Stimulated activated memory B cell treated with anti-CD40 and anti-IgM and Interleukin-4, amounts not matched to agents 10 μg/mL and 1 μg/mL and 100 μg/mL, for 72 hours (primary cell): ENCODE results near the gene BANP.
"Not testable (repeated sequence)": the region's sequence is repeated elsewhere in the genome, so short reads cannot be mapped to it uniquely, and the experiment has no call there.

Experiments used
- ATAC-seq: fragments of 150-1000 bp; cut with Tn5 transposase; 2 replicates; pipeline ENCODE4 v1.10.0; 2021
- H3K27ac Mint-ChIP-seq: one replicate; pipeline ENCODE4 v1.8.0; 2022; ENCODE audit warnings: mild to moderate bottlenecking, mixed read lengths
- H3K27me3 Mint-ChIP-seq: one replicate; pipeline ENCODE4 v1.8.0; 2022; ENCODE audit warnings: mixed read lengths
- H3K36me3 Mint-ChIP-seq: one replicate; pipeline ENCODE4 v1.8.0; 2022; ENCODE audit warnings: mixed read lengths
- H3K4me1 Mint-ChIP-seq: one replicate; pipeline ENCODE4 v1.8.0; 2022; ENCODE audit warnings: mixed read lengths
- H3K4me3 Mint-ChIP-seq: one replicate; pipeline ENCODE4 v1.8.0; 2022; ENCODE audit warnings: mild to moderate bottlenecking, moderate library complexity, mixed read lengths
- H3K9me3 Mint-ChIP-seq: one replicate; pipeline ENCODE4 v1.8.0; 2022; ENCODE audit warnings: mixed read lengths

The BANP gene

GRCh38 chr16:88077328-88078108, 126.3 kb downstream of the BANP start:
- H3K36me3 Mint-ChIP-seq: peaks cover 53% of the 10 kb centered on the region
- no peak overlapping the region for H3K4me3 Mint-ChIP-seq
- no peaks in the 10 kb centered on the region for H3K4me1 Mint-ChIP-seq
- no peaks in the 10 kb centered on the region for H3K27me3 Mint-ChIP-seq
- no peaks in the 10 kb centered on the region for H3K9me3 Mint-ChIP-seq
- H3K27ac Mint-ChIP-seq: peak overlapping the region; percentile 47
- ATAC-seq: no peak

- Mint-ChIP-seq H3K27me3 (no peaks in the 10 kb centered on the region), H3K27ac (peak overlapping the region; percentile 47), H3K4me1 (peaks cover 5% of the 10 kb centered on the region), H3K4me3 (no peak overlapping the region), H3K9me3 (no peaks in the 10 kb centered on the region), H3K36me3 (peaks cover 60% of the 10 kb centered on the region)
- ATAC-seq: no peak
Measured at GRCh38 chr16:88078111-88078775, 127.0 kb downstream of the BANP start.

GRCh38 chr16:88083582-88083981, 132.3 kb downstream of the BANP start:
- H3K27me3 Mint-ChIP-seq: no peaks in the 10 kb centered on the region
- H3K36me3 Mint-ChIP-seq: peaks cover 27% of the 10 kb centered on the region
- H3K9me3 Mint-ChIP-seq: no peaks in the 10 kb centered on the region
- H3K27ac Mint-ChIP-seq: peak overlapping the region; percentile 22
- ATAC-seq: no peak
- no peak overlapping the region for H3K4me3 Mint-ChIP-seq
- peaks cover 13% of the 10 kb centered on the region for H3K4me1 Mint-ChIP-seq

- Mint-ChIP-seq H3K4me1 (peaks cover 13% of the 10 kb centered on the region), H3K27ac (no peak overlapping the region), H3K9me3 (no peaks in the 10 kb centered on the region), H3K36me3 (peaks cover 25% of the 10 kb centered on the region), H3K4me3 (no peak overlapping the region), H3K27me3 (no peaks in the 10 kb centered on the region)
- ATAC-seq: no peak
Measured at GRCh38 chr16:88084881-88085280, 133.6 kb downstream of the BANP start.

- H3K4me1 Mint-ChIP-seq: peaks cover 13% of the 10 kb centered on the region
- ATAC-seq: peak; percentile 20
- H3K27me3 Mint-ChIP-seq: no peaks in the 10 kb centered on the region
- H3K27ac Mint-ChIP-seq: peak overlapping the region; percentile 8
- no peaks in the 10 kb centered on the region for H3K9me3 Mint-ChIP-seq
- H3K4me3 Mint-ChIP-seq: no peak overlapping the region
- H3K36me3 Mint-ChIP-seq: peaks cover 22% of the 10 kb centered on the region
Measured at GRCh38 chr16:88086571-88087516, 135.6 kb downstream of the BANP start.

GRCh38 chr16:88087517-88087877, 136.3 kb downstream of the BANP start:
- ATAC-seq: no peak
- Mint-ChIP-seq H3K27ac (no peak overlapping the region), H3K36me3 (peaks cover 15% of the 10 kb centered on the region), H3K9me3 (no peaks in the 10 kb centered on the region), H3K4me3 (no peak overlapping the region), H3K4me1 (peaks cover 13% of the 10 kb centered on the region), H3K27me3 (no peaks in the 10 kb centered on the region)

- Mint-ChIP-seq H3K27ac (no peak overlapping the region), H3K9me3 (no peaks in the 10 kb centered on the region), H3K4me3 (no peak overlapping the region), H3K27me3 (no peaks in the 10 kb centered on the region), H3K36me3 (peaks cover 9% of the 10 kb centered on the region), H3K4me1 (peaks cover 8% of the 10 kb centered on the region)
- no peak for ATAC-seq
Measured at GRCh38 chr16:88088161-88088581, 136.9 kb downstream of the BANP start.

- ATAC-seq, H3K9me3 Mint-ChIP-seq, H3K27me3 Mint-ChIP-seq, H3K4me3 Mint-ChIP-seq, H3K36me3 Mint-ChIP-seq, H3K4me1 Mint-ChIP-seq, H3K27ac Mint-ChIP-seq: not testable (repeated sequence)
Measured at GRCh38 chr16:88088611-88089010, 137.4 kb downstream of the BANP start.

GRCh38 chr16:88089071-88089470, 137.8 kb downstream of the BANP start:
- H3K27me3 Mint-ChIP-seq, H3K36me3 Mint-ChIP-seq, H3K4me3 Mint-ChIP-seq, ATAC-seq, H3K27ac Mint-ChIP-seq, H3K9me3 Mint-ChIP-seq, H3K4me1 Mint-ChIP-seq: not testable (repeated sequence)

GRCh38 chr16:88089632-88090376, 138.6 kb downstream of the BANP start:
- not testable (repeated sequence) for H3K27ac Mint-ChIP-seq, ATAC-seq, H3K36me3 Mint-ChIP-seq

GRCh38 chr16:88090377-88091175, 139.3 kb downstream of the BANP start:
- not testable (repeated sequence) for H3K36me3 Mint-ChIP-seq, H3K9me3 Mint-ChIP-seq, H3K4me3 Mint-ChIP-seq, H3K4me1 Mint-ChIP-seq, H3K27ac Mint-ChIP-seq, ATAC-seq, H3K27me3 Mint-ChIP-seq

More at GRCh38 chr16:88089632-88090376, 138.6 kb downstream of the BANP start:
- not testable (repeated sequence) for H3K4me3 Mint-ChIP-seq, H3K4me1 Mint-ChIP-seq, H3K9me3 Mint-ChIP-seq, H3K27me3 Mint-ChIP-seq

- peak; percentile 28 for ATAC-seq
- H3K4me3 Mint-ChIP-seq, H3K27me3 Mint-ChIP-seq, H3K9me3 Mint-ChIP-seq, H3K36me3 Mint-ChIP-seq, H3K4me1 Mint-ChIP-seq, H3K27ac Mint-ChIP-seq: not testable (repeated sequence)
Measured at GRCh38 chr16:88091221-88091971, 140.2 kb downstream of the BANP start.

GRCh38 chr16:88091972-88092302, 140.7 kb downstream of the BANP start:
- H3K9me3 Mint-ChIP-seq, H3K27me3 Mint-ChIP-seq, H3K27ac Mint-ChIP-seq, H3K4me3 Mint-ChIP-seq, H3K36me3 Mint-ChIP-seq, H3K4me1 Mint-ChIP-seq, ATAC-seq: not testable (repeated sequence)
